Inferior parietal cortex (tissue), 1 donor: Measurements from ENCODE around the gene GAL3ST2.
"Not testable (repeated sequence)": the region's sequence is repeated elsewhere in the genome, so short reads cannot be mapped to it uniquely, and the experiment has no call there.

Source experiments
- DNase-seq: peaks from one replicate; pipeline ENCODE4 v3.0.0-alpha.2; 2016; ENCODE audit errors: extremely low spot score

Gene GAL3ST2

GRCh38 chr2:241748468-241749256 lies 28.0 kb upstream of the GAL3ST2 start:
- no peak for DNase-seq

- DNase-seq: no peak
These were observed 26.4 kb upstream of the GAL3ST2 start for GRCh38 chr2:241750076-241750840.

- DNase-seq: no peak
These were observed 25.5 kb upstream of the GAL3ST2 start for GRCh38 chr2:241751152-241751551.

- DNase-seq: no peak
These were observed 24.8 kb upstream of the GAL3ST2 start for GRCh38 chr2:241751776-241752175.

GRCh38 chr2:241752253-241752652 lies 24.4 kb upstream of the GAL3ST2 start:
- no peak for DNase-seq

- no peak for DNase-seq
These were observed 23.8 kb upstream of the GAL3ST2 start for GRCh38 chr2:241752689-241753276.

- DNase-seq: no peak
These were observed 23.1 kb upstream of the GAL3ST2 start for GRCh38 chr2:241753493-241753892.

- DNase-seq: no peak
These were observed 22.6 kb upstream of the GAL3ST2 start for GRCh38 chr2:241754042-241754441.

- DNase-seq: no peak
These were observed 21.5 kb upstream of the GAL3ST2 start for GRCh38 chr2:241755166-241755565.

GRCh38 chr2:241755777-241756176 lies 20.8 kb upstream of the GAL3ST2 start:
- DNase-seq: no peak

- DNase-seq: no peak
These were observed 17.4 kb upstream of the GAL3ST2 start for GRCh38 chr2:241759067-241759807.

GRCh38 chr2:241759893-241760292 lies 16.7 kb upstream of the GAL3ST2 start:
- DNase-seq: not testable (repeated sequence)

GRCh38 chr2:241760301-241760771 lies 16.3 kb upstream of the GAL3ST2 start:
- no peak for DNase-seq

GRCh38 chr2:241762321-241762932 lies 14.2 kb upstream of the GAL3ST2 start:
- no peak for DNase-seq

- no peak for DNase-seq
These were observed 13.7 kb upstream of the GAL3ST2 start for GRCh38 chr2:241762933-241763369.

- no peak for DNase-seq
These were observed 12.9 kb upstream of the GAL3ST2 start for GRCh38 chr2:241763551-241764274.

- no peak for DNase-seq
These were observed 12.1 kb upstream of the GAL3ST2 start for GRCh38 chr2:241764275-241765241.

GRCh38 chr2:241767464-241768250 lies 9.0 kb upstream of the GAL3ST2 start:
- DNase-seq: no peak

GRCh38 chr2:241768251-241768711 lies 8.3 kb upstream of the GAL3ST2 start:
- DNase-seq: no peak
